HepG2 (cell line): Measurements from ENCODE around the gene CRYZL1. TPM values are rescaled to one million over a fixed set of nuclear protein-coding genes. Genes with fewer than 3 reads are reported as not detected.
A peak's percentile ranks its signal among the peaks of the same experiment; 100 is the strongest.

Experiments
- ATAC-seq: fragments of 200-7000 bp; cut with Tn5 transposase; 3 replicates; pipeline ENCODE4 v1.9.1; 2020; ENCODE audit warnings: mild to moderate bottlenecking, moderate library complexity
- BruUV-seq: library from RNA; stranded (reverse); fragments of 400-500 nt; replicated peaks from 2 replicates; lab custom pipeline; 2021; lab: Mats Ljungman, UMichigan
- CTCF ChIA-PET: fragments of 300-600 bp; formaldehyde crosslinking; extraction: SDS; loops from one replicate; lab custom pipeline; 2021; ENCODE audit warnings: low total read pairs, inconsistent platforms, low intra/inter-chr PET ratio; lab: Yijun Ruan, JAX
- POLR2A ChIA-PET: fragments of 350-600 bp; sonication (Branson Sonifier 250); formaldehyde crosslinking; loops from one replicate; lab custom pipeline; 2020; ENCODE audit warnings: antibody characterized with exemption, inconsistent platforms; lab: Yijun Ruan, JAX
- DNase-seq: peaks from one replicate; pipeline ENCODE4 v3.0.0-alpha.2; 2015; ENCODE audit warnings: low spot score
- FAIRE-seq: peaks from 3 replicates; lab custom pipeline; 2011; peaks lifted over from hg19 to GRCh38; lab: Jason Lieb, UNC
- H2AFZ ChIP-seq: one replicate; pipeline ENCODE4 v1.6.1; 2011; ENCODE audit warnings: low read length, inconsistent platforms
- H3K27ac ChIP-seq: fragments of 300-600 bp; 3 replicates; pipeline ENCODE4 v1.8.0; 2011; ENCODE audit warnings: mixed run types, mild to moderate bottlenecking, mixed read lengths, low read length, inconsistent platforms; ENCODE audit not compliant: insufficient read depth; ENCODE audit errors: extremely low read length
- H3K27me3 ChIP-seq, 2 experiments: fragments of 200-600 bp in 1 of 2; 2 replicates in 1 of 2; 3 replicates in 1 of 2; pipeline versions ENCODE4 v1.6.0 to v1.8.0; 2011; ENCODE audit warnings: low read length in 2 of 2, mild to moderate bottlenecking in 2 of 2, moderate library complexity in 2 of 2, inconsistent platforms in 1 of 2; ENCODE audit not compliant: insufficient read depth in 2 of 2, control insufficient read depth in 1 of 2
- H3K36me3 ChIP-seq, 2 experiments: fragments of 200-600 bp in 1 of 2; replicated peaks in 1 of 2; 2 replicates in 1 of 2; 3 replicates in 1 of 2; pipeline versions ENCODE4 v1.5.1 to v1.8.0; 2011; ENCODE audit warnings: low read length in 2 of 2, inconsistent platforms in 1 of 2; ENCODE audit not compliant: insufficient read depth in 2 of 2, control insufficient read depth in 1 of 2
- H3K4me1 ChIP-seq: 2 replicates; pipeline ENCODE4 v1.5.1; 2012; ENCODE audit warnings: low read length, inconsistent platforms; ENCODE audit not compliant: insufficient read depth
- H3K4me2 ChIP-seq: 2 replicates; pipeline ENCODE4 v1.6.0; 2011; ENCODE audit warnings: low read depth, low read length, inconsistent platforms
- H3K4me3 ChIP-seq, 3 experiments: fragments of 200-600 bp in 1 of 3; sonication (generic), shearing (Covaris generic) in 1 of 3; replicated peaks in 1 of 3; 2 replicates each; pipeline ENCODE4 v1.5.1; 2011 to 2016; ENCODE audit warnings: low read length in 3 of 3, inconsistent platforms in 2 of 3, low read depth in 2 of 3, mild to moderate bottlenecking in 2 of 3, control low read depth in 1 of 3, mixed read lengths in 1 of 3; ENCODE audit not compliant: insufficient read depth in 1 of 3
- H3K79me2 ChIP-seq: one replicate; pipeline ENCODE4 v1.6.1; 2011; ENCODE audit warnings: low read length, inconsistent platforms; ENCODE audit not compliant: insufficient read depth
- H3K9ac ChIP-seq: 2 replicates; pipeline ENCODE4 v1.6.0; 2011; ENCODE audit warnings: mild to moderate bottlenecking, low read depth, low read length, inconsistent platforms; ENCODE audit not compliant: insufficient read depth
- H3K9me3 ChIP-seq: 2 replicates; pipeline ENCODE4 v1.5.1; 2012; ENCODE audit warnings: mild to moderate bottlenecking, low read length
- H4K20me1 ChIP-seq: 2 replicates; pipeline ENCODE4 v1.6.0; 2011; ENCODE audit warnings: inconsistent platforms, mild to moderate bottlenecking, low read length, moderate library complexity; ENCODE audit not compliant: insufficient read depth
- AGO1 ChIP-seq: fragments of 200-400 bp; formaldehyde crosslinking; IDR thresholded peaks from 2 replicates; pipeline ENCODE4 v1.6.1; 2017; ENCODE audit warnings: mild to moderate bottlenecking, low read depth, low read length, moderate library complexity; ENCODE audit not compliant: poor library complexity, severe bottlenecking
- AKAP8 ChIP-seq: sonication (generic); formaldehyde crosslinking; IDR thresholded peaks from 2 replicates; pipeline ENCODE4 v1.5.1; 2020; ENCODE audit warnings: mild to moderate bottlenecking, missing genetic modification reagents
- ARID2 ChIP-seq: sonication (generic); formaldehyde crosslinking; IDR thresholded peaks from 2 replicates; pipeline ENCODE4 v1.8.1; 2022; ENCODE audit warnings: mild to moderate bottlenecking, missing genetic modification reagents, borderline replicate concordance
- CBX1 ChIP-seq: IDR thresholded peaks from one replicate; pipeline ENCODE4 v1.6.1; 2016; ENCODE audit warnings: antibody characterized with exemption, low read depth
- GATAD2A ChIP-seq: IDR thresholded peaks from 2 replicates; pipeline ENCODE4 v1.6.1; 2016
- GFI1 ChIP-seq: sonication (generic); formaldehyde crosslinking; IDR thresholded peaks from 2 replicates; pipeline ENCODE4 v1.5.0; 2020; ENCODE audit warnings: missing genetic modification reagents, mild to moderate bottlenecking, borderline replicate concordance
- MTF2 ChIP-seq: sonication (generic); formaldehyde crosslinking; IDR thresholded peaks from 2 replicates; pipeline ENCODE4 v1.5.0; 2020; ENCODE audit warnings: missing genetic modification reagents, borderline replicate concordance
- NCOR1 ChIP-seq: fragments of 200-600 bp; sonication (generic); IDR thresholded peaks from 2 replicates; pipeline ENCODE4 v1.7.0; 2017; ENCODE audit warnings: antibody characterized with exemption, low read length, borderline replicate concordance
- NFKB2 ChIP-seq: sonication (generic); formaldehyde crosslinking; IDR thresholded peaks from 2 replicates; pipeline ENCODE4 v1.4.0; 2020; ENCODE audit warnings: missing genetic modification reagents, borderline replicate concordance
- RCOR2 ChIP-seq: IDR thresholded peaks from 2 replicates; pipeline ENCODE4 v1.6.1; 2016; ENCODE audit warnings: missing biosample characterization, missing genetic modification reagents
- REL ChIP-seq: sonication (generic); formaldehyde crosslinking; conservative IDR thresholded peaks from 2 replicates; pipeline ENCODE4 v1.8.0; 2022; ENCODE audit warnings: mild to moderate bottlenecking, missing genetic modification reagents, moderate library complexity
- RFX3 ChIP-seq: IDR thresholded peaks from 2 replicates; pipeline ENCODE4 v1.6.1; 2016; ENCODE audit warnings: missing biosample characterization, missing genetic modification reagents
- ZNF225 ChIP-seq: sonication (generic); formaldehyde crosslinking; IDR thresholded peaks from 2 replicates; pipeline ENCODE4 v1.4.0; 2020; ENCODE audit warnings: mild to moderate bottlenecking, missing genetic modification reagents
- ZNF274 ChIP-seq: sonication (generic); formaldehyde crosslinking; IDR thresholded peaks from 2 replicates; pipeline ENCODE4 v1.5.1; 2020; ENCODE audit warnings: mild to moderate bottlenecking, missing genetic modification reagents
- ZNF773 ChIP-seq: sonication (generic); formaldehyde crosslinking; IDR thresholded peaks from 2 replicates; pipeline ENCODE4 v1.4.0; 2020; ENCODE audit warnings: missing genetic modification reagents, borderline replicate concordance
- WGBS: methylation state at CpG from one replicate; pipeline ENCODE4 v1.1.6; 2017; ENCODE audit warnings: low lambda C conversion rate; 5-methylcytosine and 5-hydroxymethylcytosine counted together
- in situ Hi-C: cut with HindIII; loops from 2 replicates; pipeline ENCODE4 v1.10.0; 2017; ENCODE audit warnings: low pct_unique_long_range_greater_than_20kb; ENCODE audit not compliant: extremely low pct_ligation_motif_present
- intact Hi-C: fragments of 100-400 bp; cut with micrococcal nuclease; formaldehyde crosslinking; loops from one replicate; pipeline ENCODE4 v1.10.0; 2022; ENCODE audit not compliant: unreplicated experiment
- polyA plus RNA-seq, 8 experiments: library from polyadenylated mRNA; depleted of rRNA in 3 of 8; stranded (reverse) in 7 of 8; unstranded in 1 of 8; fragments of >200 nt; fragmentation: Illumina TruSeq in 4 of 8; extraction: Trizol in 4 of 8; gene quantifications; 2 replicates each; pipeline versions ENCODE4 v1.2.1 to v1.2.3, GENCODE V29; 2011 to 2016; ENCODE audit warnings: low read depth in 4 of 8, missing spikeins in 1 of 8, mixed read lengths in 1 of 8; ENCODE audit not compliant: insufficient read depth in 1 of 8
- total RNA-seq, 5 experiments: library from RNA; depleted of rRNA; stranded (reverse); fragments of >200 nt; fragmentation: Illumina TruSeq; extraction: Trizol; gene quantifications; 2 replicates each; pipeline ENCODE4 v1.2.3, GENCODE V29; 2016; ENCODE audit warnings: low read depth in 1 of 5
- TF ChIP-seq, protein P1 (sequence below): IDR thresholded peaks from 2 replicates; pipeline ENCODE4 v1.6.1; 2016; ENCODE audit warnings: mild to moderate bottlenecking, missing biosample characterization, missing genetic modification reagents

Gene CRYZL1
- total and polyA plus RNA-seq, 2 of the 13 experiments (the other 11 are each of a cell fraction or from before 2014, with no cell fraction given) = 20.3 to 27.7 TPM

DNA sequence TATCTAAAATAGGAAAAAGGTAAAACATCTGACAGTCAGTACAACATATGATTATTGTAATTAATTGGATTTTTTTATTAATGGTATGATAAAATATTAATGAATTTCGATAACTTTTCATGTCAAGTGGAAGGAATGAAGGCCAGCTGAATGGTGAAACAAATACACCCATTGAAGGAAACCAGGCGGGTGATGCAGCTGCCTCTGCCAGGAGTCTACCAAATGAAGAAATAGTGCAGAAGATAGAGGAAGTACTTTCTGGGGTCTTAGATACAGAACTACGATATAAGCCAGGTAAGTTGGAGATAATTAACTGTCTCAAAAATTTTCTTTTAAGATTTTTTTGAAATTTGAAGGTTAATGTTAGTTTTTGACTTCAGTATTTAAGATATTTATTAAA lies 95.5 kb downstream of the CRYZL1 start:
- intact Hi-C loops (loop anchor here (5.0 kb wide), 1 partner anchor 61 kb away; no protein-coding TSS in a partner anchor), in situ Hi-C loops (no loop called here)
- H3K27me3 ChIP-seq = no peaks in the 10 kb centered on the region; a peak in 1 of 5 replicates
- H2AFZ ChIP-seq = no peak overlapping the region
- no peak overlapping the region for H3K9ac ChIP-seq
- TF ChIP-seq NCOR1 (no peak), ZNF274 (CRISPR knock-in tag) (no peak), ZNF773 (CRISPR knock-in tag) (no peak), AKAP8 (CRISPR knock-in tag) (no peak), ARID2 (CRISPR knock-in tag) (no peak), NFKB2 (CRISPR knock-in tag) (no peak), RFX3 (no peak), AGO1 (no peak), GFI1 (CRISPR knock-in tag) (no peak), GATAD2A (CRISPR knock-in tag) (no peak), RCOR2 (CRISPR knock-in tag) (no peak), CBX1 (no peak), REL (CRISPR knock-in tag) (no peak), ZNF225 (CRISPR knock-in tag) (no peak), MTF2 (CRISPR knock-in tag) (no peak)
- TF ChIP-seq, protein P1, sequence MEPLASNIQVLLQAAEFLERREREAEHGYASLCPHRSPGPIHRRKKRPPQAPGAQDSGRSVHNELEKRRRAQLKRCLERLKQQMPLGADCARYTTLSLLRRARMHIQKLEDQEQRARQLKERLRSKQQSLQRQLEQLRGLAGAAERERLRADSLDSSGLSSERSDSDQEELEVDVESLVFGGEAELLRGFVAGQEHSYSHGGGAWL (CRISPR knock-in tag) = no peak
- peaks cover 64% of the 10 kb centered on the region for H4K20me1 ChIP-seq
- ChIA-PET CTCF (no interaction called here), POLR2A (interaction anchor here (2.0 kb wide), 1 partner anchor 60 kb away, joined by 5 read pairs; no protein-coding TSS in a partner anchor)
- BruUV-seq = no TSS peak
- ATAC-seq (no peak), DNase-seq (no peak), FAIRE-seq (no peak)
- H3K4me1 ChIP-seq = peaks cover 16% of the 10 kb centered on the region
- H3K36me3 ChIP-seq = peaks cover 12 to 36% of the 10 kb centered on the region in 2 experiments
- H3K4me2 ChIP-seq = peak overlapping the region; percentile 87; the same call in 1 of the 2 replicates
- H3K4me3 ChIP-seq = peak overlapping the region in 1 of 3 experiments; percentile 98; a peak in 1 of 6 replicates
- H3K9me3 ChIP-seq = no peaks in the 10 kb centered on the region
- WGBS = 81% methylated on average over 3 of the region's 3 CpGs
- H3K79me2 ChIP-seq = peaks cover 79% of the 10 kb centered on the region
- no peak overlapping the region for H3K27ac ChIP-seq
